SK-N-SH (cell line): ENCODE data around the gene EEF1A2. TPM values are rescaled to one million over a fixed set of nuclear protein-coding genes. Genes with fewer than 3 reads are reported as not detected.

Experiments used
- CTCF ChIA-PET: fragments of 300-600, 350-600 bp; formaldehyde crosslinking; extraction: SDS; loops from one replicate; lab custom pipeline; 2021; lab: Yijun Ruan, JAX
- POLR2A ChIA-PET: fragments of 350-600 bp; sonication (Branson Sonifier 250); formaldehyde crosslinking; extraction: SDS; loops from one replicate; lab custom pipeline; 2020; ENCODE audit warnings: antibody characterized with exemption, inconsistent platforms; lab: Yijun Ruan, JAX
- DNase-seq: peaks from one replicate; pipeline ENCODE4 v3.0.0; 2012
- H2AFZ ChIP-seq: fragments of 200-600 bp; sonication (generic); 2 replicates; pipeline ENCODE4 v1.8.1; 2016; ENCODE audit warnings: antibody characterized with exemption, mild to moderate bottlenecking, low read depth
- H3F3A ChIP-seq: fragments of 200-600 bp; sonication (generic); replicated peaks from 2 replicates; pipeline ENCODE3; 2016; ENCODE audit warnings: antibody characterized with exemption, mild to moderate bottlenecking; ENCODE audit not compliant: insufficient read depth
- H3K27ac ChIP-seq, 2 experiments: fragments of 200-500 bp in 1 of 2; fragments of 200-600 bp in 1 of 2; sonication (Bioruptor generic) in 1 of 2; sonication (generic), shearing (Covaris generic) in 1 of 2; 2 replicates each; pipeline versions ENCODE4 v1.5.1 to v1.6.1; 2014 to 2016; ENCODE audit warnings: low read depth in 2 of 2, inconsistent platforms in 1 of 2, low read length in 1 of 2, mild to moderate bottlenecking in 1 of 2, mixed read lengths in 1 of 2
- H3K27me3 ChIP-seq: fragments of 200-600 bp; sonication (generic), shearing (Covaris generic); 2 replicates; pipeline ENCODE4 v1.6.1; 2016; ENCODE audit warnings: mixed run types; ENCODE audit not compliant: insufficient read depth
- H3K36me3 ChIP-seq, 2 experiments: fragments of 200-500 bp in 1 of 2; fragments of 200-600 bp in 1 of 2; sonication (Bioruptor generic) in 1 of 2; sonication (generic) in 1 of 2; replicated peaks in 1 of 2; 2 replicates each; pipeline versions ENCODE3 to v1.5.1; 2014 to 2016; ENCODE audit warnings: low read length in 1 of 2, mild to moderate bottlenecking in 1 of 2; ENCODE audit not compliant: insufficient read depth in 2 of 2, control insufficient read depth in 1 of 2
- H3K4me1 ChIP-seq, 2 experiments: fragments of 200-500 bp in 1 of 2; fragments of 200-600 bp in 1 of 2; sonication (Bioruptor generic) in 1 of 2; sonication (generic), shearing (Covaris generic) in 1 of 2; 2 replicates each; pipeline versions ENCODE4 v1.5.1 to v1.6.1; 2014 to 2016; ENCODE audit warnings: low read depth in 1 of 2, low read length in 1 of 2, mixed run types in 1 of 2; ENCODE audit not compliant: insufficient read depth in 2 of 2, control insufficient read depth in 1 of 2
- H3K4me2 ChIP-seq: fragments of 200-600 bp; sonication (generic), shearing (Covaris generic); 2 replicates; pipeline ENCODE4 v1.6.1; 2017; ENCODE audit warnings: mixed run types
- H3K4me3 ChIP-seq, 2 experiments: fragments of 200-500 bp in 1 of 2; fragments of 200-600 bp in 1 of 2; sonication (Bioruptor generic) in 1 of 2; sonication (generic), shearing (Covaris generic) in 1 of 2; 2 replicates each; pipeline versions ENCODE4 v1.5.1 to v1.8.1; 2014 to 2016; ENCODE audit warnings: low read depth in 2 of 2, inconsistent platforms in 1 of 2, low read length in 1 of 2, mild to moderate bottlenecking in 1 of 2, mixed read lengths in 1 of 2, moderate library complexity in 1 of 2
- H3K79me2 ChIP-seq: fragments of 200-600 bp; sonication (generic); 2 replicates; pipeline ENCODE4 v1.8.1; 2017; ENCODE audit warnings: mild to moderate bottlenecking; ENCODE audit not compliant: insufficient read depth
- H3K9ac ChIP-seq: fragments of 200-600 bp; sonication (generic); 2 replicates; pipeline ENCODE4 v1.6.1; 2017; ENCODE audit warnings: mixed run types
- H3K9me2 ChIP-seq: fragments of 200-600 bp; sonication (generic); 2 replicates; pipeline ENCODE4 v1.6.1; 2017; ENCODE audit warnings: mixed run types
- H3K9me3 ChIP-seq: fragments of 200-600 bp; sonication (generic); 2 replicates; pipeline ENCODE4 v1.6.1; 2017; ENCODE audit warnings: mixed run types, mild to moderate bottlenecking, moderate library complexity
- H4K20me1 ChIP-seq: fragments of 200-600 bp; sonication (generic); 2 replicates; pipeline ENCODE4 v1.6.1; 2017; ENCODE audit warnings: mild to moderate bottlenecking, mixed run types; ENCODE audit not compliant: insufficient read depth
- CHD2 ChIP-seq: fragments of 150-350 bp; IDR thresholded peaks from 2 replicates; pipeline ENCODE4 v1.6.1; 2018; ENCODE audit warnings: low read length; ENCODE audit not compliant: partially characterized antibody
- EP300 ChIP-seq, 2 experiments: IDR thresholded peaks; 2 replicates each; pipeline versions ENCODE4 v1.4.0 to v1.6.1; 2012; ENCODE audit warnings: borderline replicate concordance in 1 of 2, low read depth in 1 of 2, low read length in 1 of 2
- FOXM1 ChIP-seq: IDR thresholded peaks from 2 replicates; pipeline ENCODE4 v1.4.0; 2012; ENCODE audit warnings: low read depth, mild to moderate bottlenecking
- GABPA ChIP-seq: IDR thresholded peaks from 2 replicates; pipeline ENCODE4 v1.4.0; 2012; ENCODE audit warnings: low read depth, mild to moderate bottlenecking
- GATA2 ChIP-seq: sonication (generic); formaldehyde crosslinking; IDR thresholded peaks from 2 replicates; pipeline ENCODE4 v1.5.0; 2020; ENCODE audit warnings: mild to moderate bottlenecking, missing genetic modification reagents
- JUND ChIP-seq: IDR thresholded peaks from 2 replicates; pipeline ENCODE4 v1.4.0; 2012
- MAX ChIP-seq: IDR thresholded peaks from 2 replicates; pipeline ENCODE4 v1.4.0; 2012; ENCODE audit warnings: low read depth
- MEF2A ChIP-seq: IDR thresholded peaks from 2 replicates; pipeline ENCODE4 v1.4.0; 2012; ENCODE audit warnings: low read depth, borderline replicate concordance
- NFIC ChIP-seq: IDR thresholded peaks from 2 replicates; pipeline ENCODE4 v1.4.0; 2012; ENCODE audit warnings: borderline replicate concordance
- PBX3 ChIP-seq: IDR thresholded peaks from 2 replicates; pipeline ENCODE4; 2012
- RAD21 ChIP-seq: IDR thresholded peaks from 2 replicates; pipeline ENCODE4 v1.6.1; 2012; ENCODE audit warnings: mild to moderate bottlenecking, low read length
- REST ChIP-seq: IDR thresholded peaks from 2 replicates; pipeline ENCODE4 v1.6.1; 2012; ENCODE audit warnings: mild to moderate bottlenecking, low read depth, low read length, moderate library complexity
- SMC3 ChIP-seq: IDR thresholded peaks from 2 replicates; pipeline ENCODE4 v1.6.1; 2012; ENCODE audit warnings: low read depth, low read length, improper control_type of control experiment
- TCF12 ChIP-seq: IDR thresholded peaks from 2 replicates; pipeline ENCODE4 v1.4.0; 2012
- TEAD4 ChIP-seq: IDR thresholded peaks from 2 replicates; pipeline ENCODE4 v1.4.0; 2012; ENCODE audit warnings: mild to moderate bottlenecking, borderline replicate concordance; ENCODE audit not compliant: insufficient read depth
- USF1 ChIP-seq: IDR thresholded peaks from 2 replicates; pipeline ENCODE4 v1.4.0; 2012; ENCODE audit warnings: low read depth, borderline replicate concordance
- YY1 ChIP-seq: IDR thresholded peaks from 2 replicates; pipeline ENCODE4 v1.4.0; 2012; ENCODE audit warnings: low read depth, mild to moderate bottlenecking
- WGBS: methylation state at CpG from one replicate; pipeline ENCODE4 v1.1.6; 2017; ENCODE audit warnings: low lambda C conversion rate; 5-methylcytosine and 5-hydroxymethylcytosine counted together
- polyA plus RNA-seq, 3 experiments: library from polyadenylated mRNA; depleted of rRNA; stranded (reverse); fragments of >200 nt; gene quantifications; 2 replicates each; pipeline ENCODE4 v1.2.3, GENCODE V29; 2012

EEF1A2 gene
- polyA plus RNA-seq, 1 of the 3 experiments (the other 2 are of a cell fraction) = 16.5 TPM

DNA sequence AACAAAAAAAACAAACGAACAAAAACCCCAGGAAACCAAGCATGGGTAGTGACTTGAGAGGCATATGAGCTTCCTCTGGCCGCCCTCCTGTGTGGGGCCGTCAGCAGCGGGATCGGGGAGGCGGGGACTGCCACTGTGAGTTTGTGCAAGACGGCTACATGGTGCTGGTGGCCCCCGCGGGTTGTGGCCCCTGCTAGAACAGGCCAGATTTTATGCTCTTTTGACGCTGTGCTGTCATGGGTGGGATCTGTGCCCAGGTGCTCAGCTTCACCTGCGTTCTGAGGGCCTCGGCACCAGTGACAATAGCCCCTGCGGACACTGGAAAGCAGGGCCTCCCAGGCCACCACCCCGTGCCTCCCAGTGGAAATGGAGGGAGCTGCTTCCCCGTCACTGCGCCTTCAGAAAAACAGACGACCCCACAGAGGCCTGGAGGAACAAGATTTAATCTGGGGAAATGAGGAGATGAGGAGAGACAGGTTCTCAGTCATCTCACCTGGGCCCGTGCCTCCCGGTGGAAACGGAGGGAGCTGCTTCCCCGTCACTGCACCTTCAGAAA, 21.7 kb downstream of the EEF1A2 start:
- no peak for TF ChIP-seq CHD2
- no peak for TF ChIP-seq GATA2
- TF ChIP-seq NFIC = no peak
- no peak for TF ChIP-seq YY1
- no peak for TF ChIP-seq SMC3
- TF ChIP-seq MAX = no peak
- no peak for TF ChIP-seq RAD21
- TF ChIP-seq USF1 = no peak
- TF ChIP-seq EP300 (IDR thresholded peaks at IDR 0.05; ENCODE audit: borderline replicate concordance in 1 of 2, low read depth in 1 of 2, low read length in 1 of 2) = no peak
- no peak for TF ChIP-seq FOXM1
- TF ChIP-seq PBX3 = no peak
- TF ChIP-seq GABPA = no peak
- TF ChIP-seq TEAD4 = no peak
- TF ChIP-seq MEF2A = no peak
- TF ChIP-seq TCF12 = no peak
- Histone ChIP-seq H3K4me3 (no peak overlapping the region), H2AFZ (no peak overlapping the region), H3K27ac (no peak overlapping the region), H3K9ac (no peak overlapping the region), H3K9me3 (no peaks in the 10 kb centered on the region), H3K79me2 (no peaks in the 10 kb centered on the region), H3K4me1 (peaks cover 0 to 50% of the 10 kb centered on the region in 2 experiments; a peak in 1 of 4 replicates), H3K36me3 (no peaks in the 10 kb centered on the region), H3K4me2 (no peak overlapping the region), H3K27me3 (0 out of 2 replicates have a peak, but pooled peaks cover 1% of the 10 kb centered on the region), H3K9me2 (no peaks in the 10 kb centered on the region), H4K20me1 (no peaks in the 10 kb centered on the region), H3F3A (no peaks in the 10 kb centered on the region)
- peak; percentile 50 for DNase-seq
- ChIA-PET CTCF (interaction anchor here (1.0 to 3.8 kb wide), 8 partner anchors 16 to 61 kb away, joined by 3 to 38 read pairs (median 7); partner anchors contain the start of gene PPDPF), POLR2A (interaction anchor here (1.1 to 1.7 kb wide), 3 partner anchors 12 to 22 kb away, joined by 3 to 6 read pairs (median 6); no protein-coding TSS in a partner anchor)
- WGBS = 61% methylated on average over 15 of the region's 21 CpGs

DNA sequence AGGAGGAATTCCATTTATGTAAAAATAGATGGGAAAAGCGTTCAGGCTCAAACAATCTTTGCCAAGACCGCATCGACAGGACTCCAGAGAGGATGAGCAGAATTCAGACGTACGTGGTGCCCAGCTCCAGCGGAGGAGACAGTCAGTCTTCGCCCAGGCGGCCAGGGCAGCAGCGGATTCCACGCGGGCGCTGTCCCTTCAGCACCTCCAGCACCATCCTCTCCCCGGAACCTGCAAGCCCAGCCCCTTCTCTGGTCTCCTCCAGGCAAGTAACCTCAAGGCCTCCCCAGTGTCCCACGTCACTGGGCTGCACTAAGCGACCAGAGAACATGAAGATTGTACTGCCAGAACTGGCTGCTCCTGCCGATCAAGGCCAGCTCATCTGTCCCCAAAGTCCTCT, 23.7 kb downstream of the EEF1A2 start:
- Histone ChIP-seq H3F3A (no peaks in the 10 kb centered on the region), H3K79me2 (no peaks in the 10 kb centered on the region), H3K27ac (no peak overlapping the region; a peak in 1 of 4 replicates), H3K27me3 (peaks cover 19% of the 10 kb centered on the region), H3K4me3 (no peak overlapping the region), H2AFZ (no peak overlapping the region), H3K9me2 (no peaks in the 10 kb centered on the region), H3K9me3 (no peaks in the 10 kb centered on the region), H3K9ac (no peak overlapping the region), H3K4me1 (peaks cover 0 to 45% of the 10 kb centered on the region in 2 experiments; a peak in 1 of 4 replicates), H3K4me2 (no peak overlapping the region), H4K20me1 (no peaks in the 10 kb centered on the region), H3K36me3 (no peaks in the 10 kb centered on the region)
- WGBS = 67% methylated on average over 12 of the region's 16 CpGs
- ChIA-PET CTCF (interaction anchor here (1.6 kb wide), 1 partner anchor 22 kb away, joined by 9 read pairs; no protein-coding TSS in a partner anchor), POLR2A (no interaction called here)
- TF ChIP-seq JUND = no peak
- peak; percentile 87 for TF ChIP-seq REST
- DNase-seq = no peak
